Head of caudate nucleus (tissue), 42 donors: Measurements from ENCODE around the gene FAM180A.
"Not testable (repeated sequence)": the region's sequence is repeated elsewhere in the genome, so short reads cannot be mapped to it uniquely, and the experiment has no call there.

Experiments
- DNase-seq, 42 donors: peaks; one replicate each; pipeline versions ENCODE4 v3.0.0 to v3.0.0-alpha.2; 2020 to 2021; ENCODE audit warnings: mixed read lengths in 7 of 42
- intact Hi-C: fragments of 100-400 bp; cut with DNase I; formaldehyde crosslinking; loops from one replicate; pipeline ENCODE4 v1.15.0; 2022

Gene FAM180A

DNA sequence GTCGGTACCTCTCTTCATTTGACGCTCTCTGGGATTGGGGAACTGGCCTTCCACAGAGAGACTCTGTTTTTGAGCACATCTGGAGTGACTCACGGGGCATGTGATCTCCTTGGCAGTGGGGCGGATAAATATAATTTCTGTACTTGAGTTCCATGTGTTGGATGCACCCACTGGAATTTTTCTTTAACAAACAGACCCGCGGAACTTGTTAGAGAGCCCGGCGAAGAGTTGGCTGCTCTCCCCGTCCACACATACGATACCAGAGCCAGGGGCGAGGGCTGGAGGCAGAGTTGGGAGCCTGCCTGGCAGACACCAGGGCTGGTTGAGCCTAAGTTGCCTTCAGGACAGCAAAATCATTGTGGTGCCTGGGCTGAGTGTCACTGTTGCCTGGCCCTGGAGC lies at the start of gene FAM180A:
FAM180A (minus strand) TSS at position 44 of the 400 bp plus-strand sequence. CDS start 233 bp downstream, outside the sequence.
- intact Hi-C loops, result no loop called here
- no peak for DNase-seq

DNA sequence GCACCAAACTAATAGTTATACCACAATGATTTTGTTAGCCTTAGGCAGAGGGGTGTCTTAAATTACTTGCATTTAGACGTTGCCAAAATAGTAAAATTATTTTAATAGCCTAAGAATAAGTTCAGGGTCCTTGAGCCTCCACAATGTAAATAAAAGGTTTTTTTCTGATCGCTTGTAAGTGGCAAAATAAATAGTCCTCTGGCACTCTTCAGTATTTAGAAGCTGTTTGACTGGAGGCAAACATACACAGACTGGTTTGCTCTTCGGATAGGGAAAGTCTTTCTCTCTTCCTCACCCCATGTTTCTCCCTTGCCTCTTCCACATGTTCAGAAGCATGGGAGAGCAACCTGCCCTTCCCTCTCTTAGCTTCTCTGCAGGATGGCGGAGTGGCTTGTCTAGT lies 49.5 kb upstream of the FAM180A start:
- intact Hi-C loops, result no loop called here
- peak in 1 of 42 donors; percentile 18 for DNase-seq

- intact Hi-C loops, result no loop called here
- DNase-seq, result peak in 1 of 42 donors; percentile 22
Observed at GRCh38 chr7:135795846-135796570, 47.4 kb upstream of the FAM180A start.

DNA sequence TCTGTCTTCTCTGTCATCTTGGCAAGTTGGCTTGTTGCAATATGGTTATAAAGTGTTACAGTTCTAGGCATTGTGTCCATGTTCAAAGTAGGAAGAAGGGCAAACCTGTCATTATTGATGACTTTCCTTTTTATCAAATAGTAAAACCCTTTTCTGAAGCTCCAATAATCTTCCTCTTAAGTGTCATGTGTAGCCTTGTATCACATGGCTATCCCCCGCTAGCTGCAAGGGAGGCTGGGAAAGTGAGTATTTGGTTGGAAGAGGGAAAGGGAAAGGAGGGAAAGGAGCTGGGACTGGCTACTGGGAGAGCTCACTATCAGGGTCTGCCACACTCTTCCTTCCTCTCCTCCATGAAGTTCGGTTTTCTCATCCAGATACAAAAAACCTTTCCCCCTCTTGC lies 45.2 kb upstream of the FAM180A start:
- intact Hi-C loops, result no loop called here
- DNase-seq, result no peak

DNA sequence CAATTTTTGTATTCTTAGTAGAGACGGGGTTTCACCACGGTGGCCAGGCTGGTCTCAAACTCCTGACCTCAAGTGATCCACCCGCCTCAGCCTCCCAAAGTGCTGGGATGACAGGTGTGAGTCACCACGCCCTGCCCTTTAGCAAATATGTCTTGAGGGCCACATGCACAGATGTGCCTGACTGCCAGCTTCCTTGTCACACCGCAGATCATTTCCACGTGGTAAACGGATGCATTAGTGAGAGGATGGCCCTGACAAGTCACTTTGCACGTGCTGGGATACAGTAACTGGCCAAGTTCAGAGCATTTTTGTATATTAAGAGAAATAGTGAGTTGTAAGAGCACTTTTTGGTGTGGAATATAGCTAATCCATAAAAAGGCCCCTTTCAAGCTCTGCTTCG lies 44.3 kb upstream of the FAM180A start:
- DNase-seq, result peak in 1 of 42 donors; percentile 22
- intact Hi-C loops, result no loop called here

DNA sequence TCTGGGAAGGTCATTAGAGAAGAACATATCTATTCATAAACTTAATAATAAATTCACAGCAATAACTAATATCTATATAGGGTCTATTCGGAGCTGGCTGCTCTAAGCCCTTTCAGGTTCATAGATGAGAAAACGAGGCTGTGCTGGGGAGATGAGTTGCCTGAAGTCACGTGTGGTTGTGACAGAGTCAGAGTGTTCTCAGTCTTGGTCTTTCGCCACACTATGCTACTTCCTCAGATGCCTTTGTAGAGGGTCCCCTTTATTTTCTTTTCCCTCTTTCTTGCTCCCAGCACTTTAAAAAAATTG lies 43.7 kb upstream of the FAM180A start:
- DNase-seq, result peak in 1 of 42 donors; percentile 31
- intact Hi-C loops, result no loop called here

GRCh38 chr7:135791543-135792362 lies 43.1 kb upstream of the FAM180A start:
- peak in 1 of 42 donors; percentile 17 for DNase-seq
- intact Hi-C loops, result no loop called here

DNA sequence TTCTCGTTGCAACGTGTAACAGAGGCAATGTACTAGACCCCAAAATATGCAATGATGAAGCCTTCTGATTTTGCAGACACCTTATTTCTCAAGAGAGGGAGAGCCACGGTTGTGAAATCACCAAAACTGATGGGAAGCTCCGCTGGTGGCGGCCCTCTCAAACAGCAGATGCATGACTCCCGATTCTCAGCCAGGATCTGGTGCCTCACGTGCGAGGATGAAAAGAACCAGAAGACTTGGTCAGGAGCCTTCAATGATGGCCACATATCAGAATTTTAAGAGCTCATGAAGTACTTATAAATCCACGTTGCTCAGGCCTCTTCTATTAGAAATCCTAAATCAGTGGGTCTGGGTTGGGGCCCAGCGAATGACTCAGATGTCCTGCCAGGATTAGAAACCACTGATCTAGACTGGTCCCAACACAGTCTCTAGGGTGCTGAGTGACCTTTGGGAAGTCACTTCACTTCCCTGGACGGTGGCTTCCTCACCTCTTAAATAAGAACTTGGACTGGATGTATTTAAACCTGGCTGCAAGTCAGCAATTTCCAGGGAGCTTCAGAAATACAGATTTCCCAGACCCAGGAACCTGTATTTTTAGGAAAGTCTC lies 41.9 kb upstream of the FAM180A start:
- peak in 1 of 42 donors; percentile 13 for DNase-seq
- intact Hi-C loops, result no loop called here

- intact Hi-C loops, result no loop called here
Observed at GRCh38 chr7:135789956-135790355, 41.3 kb upstream of the FAM180A start.

DNA sequence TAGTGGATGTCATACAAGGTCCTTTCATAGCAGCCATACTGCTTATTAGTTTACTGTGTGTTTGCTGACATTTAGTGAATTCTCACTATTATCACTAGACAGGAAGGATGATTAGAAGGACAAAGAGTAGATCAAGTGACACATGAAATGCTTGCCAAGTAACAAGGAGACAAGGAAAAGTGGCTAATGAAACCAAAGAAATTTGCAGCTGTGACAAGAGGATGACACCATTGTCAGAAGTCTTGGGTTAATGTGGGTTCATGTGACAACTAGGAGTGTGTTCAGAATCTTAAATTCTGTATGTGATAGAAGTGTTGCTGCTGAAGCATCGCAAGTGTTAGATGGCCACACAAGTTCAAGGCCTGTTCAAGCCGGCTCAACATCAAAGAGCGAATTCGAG lies 40.8 kb upstream of the FAM180A start:
- DNase-seq, result no peak
- intact Hi-C loops, result no loop called here

More at GRCh38 chr7:135789956-135790355, 41.3 kb upstream of the FAM180A start:
- DNase-seq, result no peak

- intact Hi-C loops, result no loop called here
- DNase-seq, result no peak
Observed at GRCh38 chr7:135786911-135787310, 38.3 kb upstream of the FAM180A start.

GRCh38 chr7:135785065-135785464 lies 36.5 kb upstream of the FAM180A start:
- no peak for DNase-seq
- intact Hi-C loops, result no loop called here

DNA sequence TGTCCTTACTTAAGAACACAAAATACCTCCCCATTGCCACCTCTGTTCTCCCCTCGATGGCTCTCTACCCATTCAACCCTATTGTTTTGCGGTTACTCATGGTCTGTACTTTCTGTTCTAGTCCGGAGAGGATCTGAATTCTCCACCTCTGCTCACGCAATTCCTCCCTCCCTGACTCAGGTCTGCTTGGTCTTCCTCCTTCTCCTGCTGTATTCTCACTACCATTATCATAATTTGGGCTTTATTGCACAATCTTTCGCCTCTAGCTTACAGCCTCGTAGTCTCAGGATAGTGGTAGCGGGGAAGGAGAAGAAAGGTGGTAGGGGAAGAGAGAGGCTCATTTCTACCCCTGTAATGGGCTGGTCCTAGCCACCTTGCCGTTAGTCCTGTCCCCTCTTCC lies 35.4 kb upstream of the FAM180A start:
- intact Hi-C loops, result no loop called here
- peak in 1 of 42 donors; percentile 3 for DNase-seq

DNA sequence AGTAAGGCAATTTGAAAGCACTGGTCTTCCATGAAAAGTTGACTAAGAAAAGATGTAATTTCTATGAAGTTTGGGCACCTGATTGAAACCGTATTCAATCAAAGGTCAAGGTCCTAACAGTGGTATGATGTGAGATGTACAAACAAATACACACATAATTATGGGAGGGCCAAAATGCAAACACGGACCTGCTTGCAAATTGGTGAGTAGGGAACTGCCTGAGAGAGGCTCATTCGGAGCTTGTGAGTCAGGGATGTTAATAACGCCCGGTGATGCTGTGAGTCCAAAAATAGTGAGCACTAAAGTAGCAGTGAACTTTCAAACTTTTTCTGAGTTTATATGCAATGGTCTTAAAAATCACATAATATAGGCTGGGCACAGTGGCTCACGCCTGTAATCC lies 34.2 kb upstream of the FAM180A start:
- intact Hi-C loops, result no loop called here

GRCh38 chr7:135782377-135782776 lies 33.8 kb upstream of the FAM180A start:
- intact Hi-C loops, result no loop called here
- peak in 1 of 42 donors; percentile 26 for DNase-seq

More for the DNA sequence above, 34.2 kb upstream of the FAM180A start:
- peak in 1 of 42 donors; percentile 7 for DNase-seq

GRCh38 chr7:135777626-135778398 lies 29.2 kb upstream of the FAM180A start:
- no peak for DNase-seq
- intact Hi-C loops, result no loop called here

DNA sequence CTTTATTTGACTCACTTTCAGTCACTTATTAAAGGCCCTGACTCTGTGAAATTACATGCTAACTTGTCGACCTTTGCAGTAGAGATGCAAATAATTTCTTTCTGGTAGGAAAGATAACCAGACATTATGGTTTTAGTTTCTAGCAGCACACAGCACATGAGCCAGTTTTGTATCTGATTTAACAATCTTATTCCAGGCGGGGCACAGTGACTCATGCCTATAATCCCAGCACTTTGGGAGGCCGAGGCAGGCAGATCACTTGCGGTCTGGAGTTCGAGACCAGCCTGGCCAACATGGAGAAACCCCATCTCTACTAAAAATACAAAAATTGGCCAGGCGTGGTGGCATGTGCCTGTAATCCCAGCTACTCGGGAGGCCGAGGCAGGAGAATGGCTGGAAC lies 27.3 kb upstream of the FAM180A start:
- DNase-seq, intact Hi-C loops: not testable (repeated sequence)

GRCh38 chr7:135775230-135775629 lies 26.6 kb upstream of the FAM180A start:
- intact Hi-C loops, result no loop called here
- peak in 1 of 42 donors; percentile 8 for DNase-seq

DNA sequence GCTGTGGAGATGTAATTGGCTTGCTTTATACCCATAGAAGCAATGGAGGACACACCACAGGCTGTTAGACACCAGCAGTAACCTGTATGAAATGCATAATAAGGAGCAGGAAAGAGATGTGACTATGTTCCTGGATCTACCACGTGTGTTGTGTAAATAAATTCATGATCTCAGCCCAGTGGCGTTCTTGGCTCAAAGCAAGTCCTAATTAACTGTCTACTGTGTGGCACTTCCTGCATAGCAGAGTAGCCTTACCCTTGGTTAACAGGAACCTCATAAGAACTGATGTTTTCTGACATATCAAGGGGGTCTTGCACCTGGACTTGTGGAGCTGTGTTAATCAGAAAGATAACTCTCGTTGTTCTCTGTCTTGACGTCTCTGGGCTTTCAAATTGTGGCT lies 25.7 kb upstream of the FAM180A start:
- DNase-seq, result peak in 1 of 42 donors; percentile 38

More for the DNA sequence above, 25.7 kb upstream of the FAM180A start:
- intact Hi-C loops, result no loop called here
